OCI-LY1 (cell line): ENCODE measurements around the gene RAD51D.

ENCODE experiments used
- CTCF ChIP-seq: fragments of 200-600 bp; sonication (generic), shearing (Covaris generic); IDR thresholded peaks from 2 replicates; pipeline ENCODE4 v1.5.1; 2017; ENCODE audit warnings: mild to moderate bottlenecking, antibody characterized with exemption, low read length, moderate library complexity, mixed read lengths
- EZH2 ChIP-seq: fragments of 200-600 bp; sonication (generic), shearing (Covaris generic); IDR thresholded peaks from 2 replicates; pipeline ENCODE4 v1.8.0; 2017; ENCODE audit warnings: borderline replicate concordance, mixed run types, mild to moderate bottlenecking, antibody characterized with exemption, low read length, moderate library complexity, mixed read lengths

GRCh38 chr17:35164716-35165115 is 45.1 kb upstream of the RAD51D start:
- TF ChIP-seq CTCF, result no peak
- no peak for TF ChIP-seq EZH2
